Measurements from ENCODE around the gene FGD3.

- TF ChIP-seq CTCF (conservative IDR thresholded peaks at IDR 0.05 in 1 of 2, IDR thresholded peaks at IDR 0.05 in 1 of 2; ENCODE audit: low read depth in 1 of 2, low read length in 2 of 2) = no peak
- TF ChIP-seq EZH2 (IDR thresholded peaks at IDR 0.05; ENCODE audit: low read length, missing control alignments) = no peak
These were observed 85.2 kb downstream of the FGD3 start for GRCh38 chr9:93032545-93032944.

Data from fibroblast of lung (primary cell).